MM.1S (cell line): Measurements from ENCODE around the gene EPGN.
A peak's percentile ranks its signal among the peaks of the same experiment; 100 is the strongest.

Experiments used
- DNase-seq: peaks from one replicate; pipeline ENCODE4 v3.0.0-alpha.2; 2015
- H2AFZ ChIP-seq: fragments of 300-600 bp; sonication (generic); 2 replicates; pipeline ENCODE4 v1.6.0; 2016; ENCODE audit warnings: antibody characterized with exemption, low read length
- H3F3A ChIP-seq: fragments of 300-600 bp; sonication (generic); 2 replicates; pipeline ENCODE4 v1.6.1; 2016; ENCODE audit warnings: mild to moderate bottlenecking, antibody characterized with exemption, low read length, moderate library complexity, mixed read lengths; ENCODE audit not compliant: insufficient read depth
- H3K27ac ChIP-seq: fragments of 300-600 bp; sonication (generic); 2 replicates; pipeline ENCODE4 v1.5.1; 2016; ENCODE audit warnings: mild to moderate bottlenecking, low read length
- H3K27me3 ChIP-seq: fragments of 300-600 bp; sonication (generic); replicated peaks from 2 replicates; pipeline ENCODE4 v1.6.0; 2016; ENCODE audit warnings: low read length; ENCODE audit not compliant: insufficient read depth
- H3K36me3 ChIP-seq: fragments of 300-600 bp; sonication (generic); replicated peaks from 2 replicates; pipeline ENCODE4 v1.6.1; 2016; ENCODE audit warnings: mild to moderate bottlenecking, low read length, mixed read lengths; ENCODE audit not compliant: insufficient read depth
- H3K4me1 ChIP-seq: fragments of 300-600 bp; sonication (generic); 2 replicates; pipeline ENCODE4 v1.6.1; 2016; ENCODE audit warnings: low read length, mixed read lengths
- H3K4me2 ChIP-seq: fragments of 300-600 bp; sonication (generic); 2 replicates; pipeline ENCODE4 v1.6.0; 2016; ENCODE audit warnings: low read depth, low read length
- H3K4me3 ChIP-seq: fragments of 300-600 bp; sonication (generic); 2 replicates; pipeline ENCODE4 v1.5.1; 2016; ENCODE audit warnings: low read length, mixed read lengths
- H3K79me2 ChIP-seq: fragments of 300-600 bp; sonication (generic); 2 replicates; pipeline ENCODE4 v1.6.1; 2016; ENCODE audit warnings: mixed run types, low read length, mixed read lengths
- H3K9ac ChIP-seq: fragments of 300-600 bp; sonication (generic); 2 replicates; pipeline ENCODE4 v1.6.1; 2016; ENCODE audit warnings: low read length, mixed read lengths
- H3K9me2 ChIP-seq: fragments of 300-600 bp; sonication (generic); replicated peaks from 2 replicates; pipeline ENCODE4 v1.6.1; 2016; ENCODE audit warnings: mild to moderate bottlenecking, low read length, mixed read lengths; ENCODE audit not compliant: insufficient read depth
- H3K9me3 ChIP-seq: fragments of 300-600 bp; sonication (generic); replicated peaks from 2 replicates; pipeline ENCODE4 v1.6.1; 2016; ENCODE audit warnings: mild to moderate bottlenecking, low read length, mixed read lengths; ENCODE audit not compliant: insufficient read depth
- H4K20me1 ChIP-seq: fragments of 300-600 bp; sonication (generic); 2 replicates; pipeline ENCODE4 v1.6.1; 2016; ENCODE audit warnings: mild to moderate bottlenecking, low read length, moderate library complexity, mixed read lengths; ENCODE audit not compliant: insufficient read depth
- EZH2 ChIP-seq: fragments of 300-600 bp; sonication (generic); optimal IDR thresholded peaks from 2 replicates; pipeline ENCODE3; 2017; ENCODE audit warnings: low read depth, mild to moderate bottlenecking, antibody characterized with exemption, low read length, mixed read lengths
- EZH2phosphoT487 ChIP-seq: fragments of 300-600 bp; sonication (generic); IDR thresholded peaks from 2 replicates; pipeline ENCODE4 v1.6.1; 2018; ENCODE audit warnings: antibody characterized with exemption, low read length
- TF ChIP-seq, protein P1 (sequence below): fragments of 300-600 bp; sonication (generic); IDR thresholded peaks from 2 replicates; pipeline ENCODE4 v1.5.1; 2016; ENCODE audit warnings: antibody characterized with exemption, low read length, mixed read lengths

The EPGN gene

DNA sequence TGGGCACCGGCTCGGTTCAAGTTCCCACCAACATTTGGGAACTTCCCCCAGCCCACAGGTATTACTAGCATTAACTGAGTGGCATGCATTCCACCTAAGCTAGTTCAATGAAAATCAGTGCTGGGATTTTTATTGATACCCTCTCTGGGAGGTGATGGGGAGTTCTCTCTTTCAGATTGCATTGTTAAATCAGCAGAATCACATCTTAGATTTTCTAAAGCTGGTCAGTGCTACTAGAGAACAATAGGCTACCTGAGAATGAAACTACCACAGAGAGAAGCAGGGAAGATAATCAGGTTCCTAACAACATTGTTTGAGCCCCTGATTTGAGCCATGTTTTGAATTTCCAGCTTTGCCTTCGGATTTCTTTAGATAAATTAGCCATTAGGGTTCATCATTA, 16.0 kb downstream of the EPGN start:
- Histone ChIP-seq H3K27me3 (no peaks in the 10 kb centered on the region), H3K4me1 (peaks cover 24% of the 10 kb centered on the region), H3K9me3 (no peaks in the 10 kb centered on the region), H3K4me3 (no peak overlapping the region), H3K9ac (no peak overlapping the region), H4K20me1 (no peaks in the 10 kb centered on the region), H3K27ac (peak overlapping the region; percentile 1; the same call in 1 of the 2 replicates), H3F3A (no peaks in the 10 kb centered on the region; the same call in 1 of the 2 replicates), H3K9me2 (no peaks in the 10 kb centered on the region), H3K4me2 (peak overlapping the region; percentile 6; the same call in 1 of the 2 replicates), H3K79me2 (no peaks in the 10 kb centered on the region), H2AFZ (0 out of 2 replicates have a peak overlapping the region, but pooled peaks have one; percentile 29), H3K36me3 (no peaks in the 10 kb centered on the region)
- no peak for TF ChIP-seq EZH2phosphoT487
- TF ChIP-seq, protein P1, sequence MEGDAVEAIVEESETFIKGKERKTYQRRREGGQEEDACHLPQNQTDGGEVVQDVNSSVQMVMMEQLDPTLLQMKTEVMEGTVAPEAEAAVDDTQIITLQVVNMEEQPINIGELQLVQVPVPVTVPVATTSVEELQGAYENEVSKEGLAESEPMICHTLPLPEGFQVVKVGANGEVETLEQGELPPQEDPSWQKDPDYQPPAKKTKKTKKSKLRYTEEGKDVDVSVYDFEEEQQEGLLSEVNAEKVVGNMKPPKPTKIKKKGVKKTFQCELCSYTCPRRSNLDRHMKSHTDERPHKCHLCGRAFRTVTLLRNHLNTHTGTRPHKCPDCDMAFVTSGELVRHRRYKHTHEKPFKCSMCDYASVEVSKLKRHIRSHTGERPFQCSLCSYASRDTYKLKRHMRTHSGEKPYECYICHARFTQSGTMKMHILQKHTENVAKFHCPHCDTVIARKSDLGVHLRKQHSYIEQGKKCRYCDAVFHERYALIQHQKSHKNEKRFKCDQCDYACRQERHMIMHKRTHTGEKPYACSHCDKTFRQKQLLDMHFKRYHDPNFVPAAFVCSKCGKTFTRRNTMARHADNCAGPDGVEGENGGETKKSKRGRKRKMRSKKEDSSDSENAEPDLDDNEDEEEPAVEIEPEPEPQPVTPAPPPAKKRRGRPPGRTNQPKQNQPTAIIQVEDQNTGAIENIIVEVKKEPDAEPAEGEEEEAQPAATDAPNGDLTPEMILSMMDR = no peak
- no peak for TF ChIP-seq EZH2
- peak; percentile 52 for DNase-seq

DNA sequence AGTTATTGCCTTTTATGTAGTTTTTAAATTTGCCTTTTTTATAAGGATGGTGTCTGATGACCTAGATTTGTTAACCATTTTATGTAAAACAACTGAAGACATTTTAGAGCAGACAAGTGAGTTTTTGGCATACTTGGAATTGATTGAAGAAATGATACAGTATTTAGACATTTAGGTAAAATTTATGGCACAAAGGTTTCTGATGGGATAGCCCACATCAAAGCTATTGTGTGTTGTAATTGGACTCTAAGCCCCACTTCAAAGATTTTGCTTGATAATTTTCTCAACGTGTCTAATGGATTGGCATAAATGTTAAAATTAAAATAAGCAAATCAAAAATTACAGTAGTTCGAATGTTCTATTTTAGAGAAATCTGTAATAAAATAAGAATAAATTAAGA, 17.6 kb downstream of the EPGN start:
- peaks cover 15% of the 10 kb centered on the region for H3K4me1 ChIP-seq
- no peak overlapping the region for H3K4me2 ChIP-seq
- no peak overlapping the region for H3K27ac ChIP-seq
- H3F3A ChIP-seq = no peaks in the 10 kb centered on the region; the same call in 1 of the 2 replicates
- H3K36me3 ChIP-seq = no peaks in the 10 kb centered on the region
- H3K27me3 ChIP-seq = no peaks in the 10 kb centered on the region
- H4K20me1 ChIP-seq = no peaks in the 10 kb centered on the region
- H3K4me3 ChIP-seq = no peak overlapping the region
- H3K9ac ChIP-seq = no peak overlapping the region
- H3K79me2 ChIP-seq = no peaks in the 10 kb centered on the region
- TF ChIP-seq, protein P1 = no peak
- no peak for TF ChIP-seq EZH2
- H3K9me2 ChIP-seq = no peaks in the 10 kb centered on the region
- no peaks in the 10 kb centered on the region for H3K9me3 ChIP-seq
- DNase-seq = no peak
- no peak overlapping the region for H2AFZ ChIP-seq

DNA sequence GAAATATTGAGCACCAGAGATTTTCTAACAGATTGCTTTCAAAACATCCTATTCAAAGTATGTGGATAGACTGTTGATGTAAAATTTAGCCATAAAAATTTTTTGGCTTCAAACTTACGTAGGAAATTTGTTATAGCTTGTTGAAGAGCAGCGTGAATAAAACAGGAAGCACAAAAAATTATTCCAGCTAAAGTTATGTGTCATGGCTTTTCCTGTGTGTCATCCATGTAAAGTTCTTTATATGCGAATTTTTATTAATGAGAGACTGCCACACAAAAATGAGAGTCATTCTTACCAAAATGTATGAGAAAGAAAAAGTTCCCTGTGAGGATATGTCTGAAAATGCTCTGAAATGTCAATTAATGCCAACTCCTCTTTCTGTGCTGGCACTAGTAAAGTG, 19.5 kb downstream of the EPGN start:
- H3K4me2 ChIP-seq = no peak overlapping the region
- no peak overlapping the region for H2AFZ ChIP-seq
- TF ChIP-seq EZH2phosphoT487 (no peak), EZH2 (no peak)
- TF ChIP-seq, protein P1 = no peak
- no peaks in the 10 kb centered on the region for H3K79me2 ChIP-seq
- no peaks in the 10 kb centered on the region; the same call in 1 of the 2 replicates for H3F3A ChIP-seq
- H3K27ac ChIP-seq = no peak overlapping the region
- H3K36me3 ChIP-seq = no peaks in the 10 kb centered on the region
- peaks cover 15% of the 10 kb centered on the region for H3K4me1 ChIP-seq
- no peaks in the 10 kb centered on the region for H4K20me1 ChIP-seq
- H3K4me3 ChIP-seq = no peak overlapping the region
- no peak for DNase-seq
- H3K9me3 ChIP-seq = no peaks in the 10 kb centered on the region
- H3K9me2 ChIP-seq = no peaks in the 10 kb centered on the region
- H3K9ac ChIP-seq = no peak overlapping the region
- no peaks in the 10 kb centered on the region for H3K27me3 ChIP-seq
